ENCODE results near the gene ATP2A3. TPM values are rescaled to one million over a fixed set of nuclear protein-coding genes. Genes with fewer than 3 reads are reported as not detected.
"Not testable (repeated sequence)": the region's sequence is repeated elsewhere in the genome, so short reads cannot be mapped to it uniquely, and the experiment has no call there.

The ATP2A3 gene
- total RNA-seq, 1 donor from 2014 or later = 147 TPM

DNA sequence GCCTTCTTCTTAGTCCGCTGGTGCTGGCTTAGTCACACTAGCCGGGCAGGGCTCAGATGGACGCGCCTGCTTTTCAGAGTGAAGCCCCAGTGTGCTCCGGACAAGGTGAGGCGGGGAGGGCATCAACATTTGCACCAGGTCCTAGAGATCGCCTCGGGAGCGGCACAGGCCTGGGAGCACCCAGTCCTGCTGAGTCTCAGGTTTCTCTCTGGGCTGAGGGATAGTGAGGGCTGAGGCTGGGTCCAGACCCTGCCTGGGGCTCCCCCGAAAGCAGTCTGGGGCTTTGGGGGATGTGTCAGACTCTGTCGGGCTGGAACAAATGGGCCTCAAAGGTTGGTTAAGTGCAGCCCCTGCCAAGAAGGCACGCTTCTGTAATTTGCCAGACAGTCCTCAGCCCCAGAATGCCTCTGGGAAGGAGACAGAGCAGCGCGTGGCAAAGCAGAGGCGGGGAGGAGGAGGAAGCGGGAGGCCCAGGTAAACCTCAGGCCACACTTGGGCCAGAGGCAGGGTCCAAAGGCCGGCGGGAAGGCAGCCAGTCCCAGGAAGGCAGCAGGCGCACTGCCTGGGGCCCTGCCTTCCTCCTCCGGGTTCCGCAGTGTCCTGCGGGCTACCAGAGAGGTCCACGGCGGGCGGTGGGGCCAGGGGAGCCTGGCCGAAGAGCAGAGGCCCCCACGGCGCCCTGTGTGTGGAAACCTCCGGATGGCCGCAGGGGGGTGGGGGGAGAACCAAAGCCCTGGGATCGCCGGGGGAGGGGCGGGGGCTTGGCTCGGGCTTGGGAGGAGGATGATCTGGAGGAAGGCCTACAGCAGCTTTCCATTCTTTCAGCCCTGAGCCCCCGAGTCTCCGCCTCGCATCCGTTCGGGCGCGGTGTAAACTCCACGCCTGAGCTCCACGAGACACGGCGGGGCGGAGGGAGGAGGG lies 39.5 kb upstream of the ATP2A3 start:
- H3K36me3 Mint-ChIP-seq (ENCODE audit: low read depth) = peaks cover 23% of the 10 kb centered on the region
- no peaks in the 10 kb centered on the region for H3K9me3 Mint-ChIP-seq
- no peak overlapping the region for H3K27ac Mint-ChIP-seq
- H3K4me1 Mint-ChIP-seq (ENCODE audit: low read depth) = peaks cover 1% of the 10 kb centered on the region
- intact Hi-C loops (cut with micrococcal nuclease) = loop anchor here (1.0 to 2.0 kb wide), 3 partner anchors 39 to 141 kb away; partner anchors contain the start of gene ATP2A3
- H3K4me3 Mint-ChIP-seq (ENCODE audit: low read depth) = no peak overlapping the region
- H3K27me3 Mint-ChIP-seq (ENCODE audit: low read depth) = peaks cover 3% of the 10 kb centered on the region
- no peak for DNase-seq (ENCODE audit: low spot score)

DNA sequence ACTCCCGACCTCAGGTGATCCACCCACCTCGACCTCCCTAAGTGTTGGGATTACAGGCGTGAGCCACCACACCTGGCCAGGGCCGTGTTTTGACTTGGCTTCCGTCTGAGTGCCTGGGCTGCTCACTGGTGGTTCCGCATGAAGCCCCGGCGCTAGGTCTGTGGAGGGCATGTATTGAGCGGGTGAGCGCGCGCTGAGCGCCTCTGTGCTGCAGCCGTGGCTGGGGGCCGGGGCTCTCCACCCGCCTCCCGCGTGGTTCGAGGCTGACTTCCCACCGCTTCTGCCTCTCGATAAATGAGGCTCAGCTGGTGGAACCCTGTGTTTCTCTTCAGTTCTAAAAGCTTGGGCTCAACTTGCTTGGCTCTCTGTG lies 38.9 kb upstream of the ATP2A3 start:
- Mint-ChIP-seq H3K27me3 (ENCODE audit: low read depth) (peaks cover 4% of the 10 kb centered on the region), H3K4me3 (ENCODE audit: low read depth) (no peak overlapping the region), H3K36me3 (ENCODE audit: low read depth) (peaks cover 23% of the 10 kb centered on the region), H3K9me3 (no peaks in the 10 kb centered on the region), H3K4me1 (ENCODE audit: low read depth) (peaks cover 1% of the 10 kb centered on the region), H3K27ac (no peak overlapping the region)
- intact Hi-C loops (cut with micrococcal nuclease) = no loop called here
- DNase-seq (ENCODE audit: low spot score) = no peak

DNA sequence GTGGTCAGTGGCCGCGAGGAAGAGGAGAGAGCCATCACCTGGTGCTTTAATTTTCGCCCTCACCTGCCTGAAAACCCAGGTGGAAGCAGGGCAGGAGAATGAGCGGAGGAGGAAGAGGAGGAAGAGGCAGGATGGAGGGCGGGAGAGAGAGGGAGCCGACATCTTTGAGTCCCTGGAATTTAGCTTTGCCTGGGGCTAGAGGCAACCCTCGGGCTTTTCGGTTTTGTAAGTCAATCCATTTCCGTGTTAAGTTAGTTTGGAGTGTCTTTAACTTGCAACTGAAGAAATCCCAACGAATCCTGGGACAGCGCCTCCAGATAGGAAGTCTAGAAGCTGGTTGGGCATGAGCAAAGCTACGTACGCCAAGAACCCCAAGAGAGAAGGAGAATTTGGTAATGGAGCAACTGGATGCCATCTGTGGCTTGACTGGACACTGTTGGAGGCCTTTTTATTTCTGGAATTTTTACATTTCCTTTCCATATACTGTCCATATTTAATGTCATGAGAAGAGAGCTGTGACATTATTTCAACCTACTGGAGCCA lies 36.9 kb upstream of the ATP2A3 start:
- intact Hi-C loops (cut with micrococcal nuclease) = no loop called here
- peaks cover 16% of the 10 kb centered on the region for H3K27me3 Mint-ChIP-seq (ENCODE audit: low read depth)

DNA sequence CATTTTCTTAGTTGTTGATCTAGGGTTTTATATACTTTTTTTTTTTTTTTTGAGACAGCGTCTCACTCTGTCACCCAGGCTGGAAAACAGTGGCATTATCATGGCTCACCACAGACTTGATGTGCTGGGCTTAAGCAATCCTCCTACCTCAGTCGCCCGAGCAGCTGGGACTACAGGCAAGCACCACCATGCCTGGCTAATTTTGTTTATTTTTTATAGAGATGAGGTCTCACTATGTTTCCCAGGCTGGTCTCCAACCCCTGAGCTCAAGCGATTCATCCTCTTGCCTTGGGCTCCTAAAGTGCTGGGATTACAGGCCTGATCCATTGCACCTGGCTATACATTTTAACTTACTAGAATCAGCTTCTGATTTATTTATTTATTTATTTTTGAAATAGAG lies 34.2 kb upstream of the ATP2A3 start:
- Mint-ChIP-seq H3K27ac (no peak overlapping the region), H3K27me3 (ENCODE audit: low read depth) (peaks cover 29% of the 10 kb centered on the region), H3K4me1 (ENCODE audit: low read depth) (peaks cover 2% of the 10 kb centered on the region), H3K9me3 (peaks cover 4% of the 10 kb centered on the region), H3K4me3 (ENCODE audit: low read depth) (no peak overlapping the region), H3K36me3 (ENCODE audit: low read depth) (no peaks in the 10 kb centered on the region)
- no peak for DNase-seq (ENCODE audit: low spot score)
- intact Hi-C loops (cut with micrococcal nuclease) = no loop called here

More for the DNA sequence above, 36.9 kb upstream of the ATP2A3 start:
- peaks cover 8% of the 10 kb centered on the region for H3K36me3 Mint-ChIP-seq (ENCODE audit: low read depth)
- H3K4me1 Mint-ChIP-seq (ENCODE audit: low read depth) = peaks cover 1% of the 10 kb centered on the region
- no peak for DNase-seq (ENCODE audit: low spot score)
- no peak overlapping the region for H3K27ac Mint-ChIP-seq
- H3K9me3 Mint-ChIP-seq = peaks cover 2% of the 10 kb centered on the region
- H3K4me3 Mint-ChIP-seq (ENCODE audit: low read depth) = no peak overlapping the region

DNA sequence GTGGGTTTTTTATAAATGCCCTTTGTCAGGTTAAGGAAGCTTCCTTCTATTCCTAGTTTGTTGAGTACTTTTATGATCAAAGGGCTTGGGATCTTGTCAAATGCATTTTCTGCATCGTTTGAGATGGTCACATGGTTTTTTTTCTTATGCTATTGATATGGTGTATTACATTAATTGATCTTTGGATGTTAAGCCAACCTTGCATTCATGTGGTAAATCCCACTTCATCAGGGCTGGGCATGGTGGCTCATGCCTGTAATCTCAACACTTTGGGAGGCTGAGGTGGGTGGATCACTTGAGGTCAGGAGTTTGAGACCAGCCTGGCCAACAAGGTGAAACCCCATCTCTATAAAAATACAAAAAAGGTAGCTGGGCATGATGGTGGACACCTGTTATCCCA lies 30.8 kb upstream of the ATP2A3 start:
- Mint-ChIP-seq H3K4me1 (ENCODE audit: low read depth) (peaks cover 2% of the 10 kb centered on the region), H3K9me3 (peaks cover 4% of the 10 kb centered on the region), H3K27me3 (ENCODE audit: low read depth) (peaks cover 34% of the 10 kb centered on the region), H3K36me3 (ENCODE audit: low read depth) (no peaks in the 10 kb centered on the region), H3K27ac (no peak overlapping the region), H3K4me3 (ENCODE audit: low read depth) (no peak overlapping the region)
- DNase-seq (ENCODE audit: low spot score) = no peak
- intact Hi-C loops (cut with micrococcal nuclease) = no loop called here

DNA sequence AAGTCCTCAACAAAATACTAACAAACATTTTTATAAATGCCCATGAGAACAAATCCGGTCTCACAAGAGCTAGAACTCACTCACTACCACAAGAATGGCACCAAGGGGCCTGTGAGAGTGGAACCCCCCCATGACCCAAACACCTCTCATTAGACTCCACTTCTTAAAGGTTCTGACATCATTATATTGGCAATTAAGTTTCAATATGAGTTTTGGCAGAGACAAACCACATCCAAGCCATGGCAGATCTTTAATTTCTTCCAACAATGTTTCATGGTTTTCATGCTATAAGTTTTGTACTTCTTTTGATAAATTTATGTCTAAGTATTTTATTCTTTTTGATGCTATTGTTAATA lies 30.0 kb upstream of the ATP2A3 start:
- Mint-ChIP-seq H3K27ac (no peak overlapping the region), H3K27me3 (ENCODE audit: low read depth) (peaks cover 34% of the 10 kb centered on the region)
- intact Hi-C loops (cut with micrococcal nuclease) = no loop called here

DNA sequence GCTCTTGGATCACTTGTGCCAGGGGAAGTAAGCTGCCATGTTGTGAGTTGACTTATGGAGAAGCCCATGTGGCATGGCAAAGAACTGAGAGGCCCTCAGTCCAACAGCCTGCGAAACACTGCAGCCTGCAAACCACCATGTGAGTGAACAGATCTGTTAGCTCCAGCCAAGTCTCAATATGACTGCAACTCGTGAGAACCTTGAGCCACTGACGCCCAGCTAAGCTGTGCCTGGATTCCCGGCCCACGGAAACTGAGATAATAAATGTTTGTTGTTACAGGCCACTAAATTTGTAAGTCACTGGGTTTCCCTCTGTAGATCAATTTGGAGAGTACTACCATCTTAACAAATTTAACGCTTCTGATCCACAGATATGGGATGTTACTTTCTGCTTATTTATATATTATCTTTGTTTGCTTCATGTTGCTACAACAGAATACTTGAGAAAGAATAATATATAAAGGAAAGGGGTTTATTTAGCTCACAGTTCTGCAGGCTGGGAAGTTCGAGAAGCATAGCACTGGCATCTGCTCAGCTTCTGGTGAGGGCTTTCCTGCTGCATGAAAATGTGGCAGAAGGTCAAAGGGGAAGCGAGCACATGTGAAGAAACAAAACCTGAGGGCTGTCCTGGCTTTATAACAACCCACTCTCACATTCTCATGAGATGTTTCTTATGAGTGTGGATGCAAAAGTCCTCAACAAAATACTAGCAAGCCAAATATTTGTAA lies 29.4 kb upstream of the ATP2A3 start:
- H3K4me3 Mint-ChIP-seq (ENCODE audit: low read depth) = no peak overlapping the region
- intact Hi-C loops (cut with micrococcal nuclease) = no loop called here
- H3K27ac Mint-ChIP-seq = no peak overlapping the region
- peaks cover 34% of the 10 kb centered on the region for H3K27me3 Mint-ChIP-seq (ENCODE audit: low read depth)
- no peaks in the 10 kb centered on the region for H3K36me3 Mint-ChIP-seq (ENCODE audit: low read depth)
- DNase-seq (ENCODE audit: low spot score) = no peak
- peaks cover 4% of the 10 kb centered on the region for H3K9me3 Mint-ChIP-seq
- peaks cover 2% of the 10 kb centered on the region for H3K4me1 Mint-ChIP-seq (ENCODE audit: low read depth)

More for the DNA sequence above, 30.0 kb upstream of the ATP2A3 start:
- peaks cover 4% of the 10 kb centered on the region for H3K9me3 Mint-ChIP-seq
- DNase-seq (ENCODE audit: low spot score) = no peak
- no peak overlapping the region for H3K4me3 Mint-ChIP-seq (ENCODE audit: low read depth)
- H3K36me3 Mint-ChIP-seq (ENCODE audit: low read depth) = no peaks in the 10 kb centered on the region
- H3K4me1 Mint-ChIP-seq (ENCODE audit: low read depth) = peaks cover 2% of the 10 kb centered on the region

- H3K4me1 Mint-ChIP-seq (ENCODE audit: low read depth) = peaks cover 2% of the 10 kb centered on the region
- H3K27me3 Mint-ChIP-seq (ENCODE audit: low read depth) = peaks cover 31% of the 10 kb centered on the region
- DNase-seq (ENCODE audit: low spot score) = no peak
- H3K36me3 Mint-ChIP-seq (ENCODE audit: low read depth) = no peaks in the 10 kb centered on the region
- no peak overlapping the region for H3K27ac Mint-ChIP-seq
- H3K4me3 Mint-ChIP-seq (ENCODE audit: low read depth) = no peak overlapping the region
- H3K9me3 Mint-ChIP-seq = peaks cover 4% of the 10 kb centered on the region
- intact Hi-C loops (cut with micrococcal nuclease) = no loop called here
Measured at GRCh38 chr17:3992370-3992769, 28.1 kb upstream of the ATP2A3 start.

- H3K4me3 Mint-ChIP-seq (ENCODE audit: low read depth); H3K4me1 Mint-ChIP-seq (ENCODE audit: low read depth); intact Hi-C loops (cut with micrococcal nuclease); H3K9me3 Mint-ChIP-seq; H3K36me3 Mint-ChIP-seq (ENCODE audit: low read depth); DNase-seq (ENCODE audit: low spot score); H3K27ac Mint-ChIP-seq: not testable (repeated sequence)
- peaks cover 26% of the 10 kb centered on the region for H3K27me3 Mint-ChIP-seq (ENCODE audit: low read depth)
Measured at GRCh38 chr17:3991699-3992098, 27.5 kb upstream of the ATP2A3 start.

- no peak for DNase-seq (ENCODE audit: low spot score)
- no peak overlapping the region for H3K27ac Mint-ChIP-seq
- no peak overlapping the region for H3K4me3 Mint-ChIP-seq (ENCODE audit: low read depth)
- H3K36me3 Mint-ChIP-seq (ENCODE audit: low read depth) = no peaks in the 10 kb centered on the region
- intact Hi-C loops (cut with micrococcal nuclease) = no loop called here
- peaks cover 2% of the 10 kb centered on the region for H3K4me1 Mint-ChIP-seq (ENCODE audit: low read depth)
- H3K9me3 Mint-ChIP-seq = no peaks in the 10 kb centered on the region
- H3K27me3 Mint-ChIP-seq (ENCODE audit: low read depth) = peaks cover 18% of the 10 kb centered on the region
Measured at GRCh38 chr17:3990386-3991127, 26.3 kb upstream of the ATP2A3 start.

GRCh38 chr17:3989041-3989886 lies 25.0 kb upstream of the ATP2A3 start:
- Mint-ChIP-seq H3K27me3 (ENCODE audit: low read depth) (peaks cover 14% of the 10 kb centered on the region), H3K4me3 (ENCODE audit: low read depth) (no peak overlapping the region), H3K27ac (no peak overlapping the region), H3K36me3 (ENCODE audit: low read depth) (no peaks in the 10 kb centered on the region), H3K9me3 (no peaks in the 10 kb centered on the region), H3K4me1 (ENCODE audit: low read depth) (peaks cover 2% of the 10 kb centered on the region)
- DNase-seq (ENCODE audit: low spot score) = no peak
- intact Hi-C loops (cut with micrococcal nuclease) = no loop called here
